ENCODE measurements around the gene FBXO3.
"Not testable (repeated sequence)": the region's sequence is repeated elsewhere in the genome, so short reads cannot be mapped to it uniquely, and the experiment has no call there.

Gene FBXO3

DNA sequence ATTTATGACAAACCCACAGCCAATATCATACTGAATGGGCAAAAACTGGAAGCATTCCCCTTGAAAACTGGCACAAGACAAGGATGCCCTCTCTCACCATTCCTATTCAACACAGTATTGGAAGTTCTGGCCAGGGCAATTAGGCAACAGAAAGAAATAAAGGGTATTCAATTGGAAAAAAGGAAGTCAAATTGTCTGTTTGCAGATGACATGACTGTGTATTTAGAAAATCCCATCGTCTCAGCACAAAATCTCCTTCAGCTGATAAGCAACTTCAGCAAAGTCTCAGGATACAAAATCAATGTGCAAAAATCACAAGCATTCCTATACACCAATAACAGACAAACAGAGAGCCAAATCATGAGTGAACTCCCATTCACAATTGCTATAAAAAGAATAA lies 46.8 kb downstream of the FBXO3 start:
- DNase-seq (ENCODE audit: low spot score), result not testable (repeated sequence)

DNA sequence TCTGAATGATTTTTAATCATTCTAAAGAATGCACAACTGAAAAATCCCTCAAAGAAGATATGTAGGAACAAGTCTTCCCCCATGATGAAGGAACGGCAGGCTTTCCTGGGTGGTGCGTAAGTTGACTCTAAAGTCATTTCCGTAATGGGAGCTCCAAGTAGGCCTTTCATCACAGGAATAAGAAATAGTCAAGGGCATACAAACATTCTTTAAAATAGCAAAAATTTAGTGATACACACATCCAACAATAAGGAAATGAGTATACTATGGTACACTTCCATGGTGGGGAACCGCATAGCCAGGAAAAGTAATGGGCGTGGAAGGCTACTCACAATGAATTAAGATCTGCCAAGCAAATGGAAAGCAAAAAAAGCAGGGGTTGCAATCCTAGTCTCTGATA lies 48.8 kb downstream of the FBXO3 start:
- no peak for DNase-seq (ENCODE audit: low spot score)

DNA sequence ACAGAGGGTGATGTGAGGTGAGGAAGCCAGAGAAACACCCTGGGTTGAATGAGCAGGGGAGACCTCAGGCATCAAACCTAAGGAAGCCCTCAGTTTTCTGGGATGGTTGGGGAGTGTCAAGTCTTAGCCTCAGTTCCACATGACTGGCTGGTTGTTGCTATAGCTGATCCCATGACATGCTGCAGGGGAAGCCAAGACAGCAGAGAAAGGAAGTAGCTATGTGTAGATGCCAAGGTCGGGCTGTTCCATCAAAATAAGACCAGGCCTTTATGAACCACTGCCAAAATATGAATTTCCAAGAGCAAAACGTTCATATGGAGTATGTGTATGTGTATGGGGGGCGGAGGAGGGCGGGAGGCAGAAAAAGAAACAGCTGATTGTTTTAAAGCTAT lies 49.7 kb downstream of the FBXO3 start:
- no peak for DNase-seq (ENCODE audit: low spot score)

DNA sequence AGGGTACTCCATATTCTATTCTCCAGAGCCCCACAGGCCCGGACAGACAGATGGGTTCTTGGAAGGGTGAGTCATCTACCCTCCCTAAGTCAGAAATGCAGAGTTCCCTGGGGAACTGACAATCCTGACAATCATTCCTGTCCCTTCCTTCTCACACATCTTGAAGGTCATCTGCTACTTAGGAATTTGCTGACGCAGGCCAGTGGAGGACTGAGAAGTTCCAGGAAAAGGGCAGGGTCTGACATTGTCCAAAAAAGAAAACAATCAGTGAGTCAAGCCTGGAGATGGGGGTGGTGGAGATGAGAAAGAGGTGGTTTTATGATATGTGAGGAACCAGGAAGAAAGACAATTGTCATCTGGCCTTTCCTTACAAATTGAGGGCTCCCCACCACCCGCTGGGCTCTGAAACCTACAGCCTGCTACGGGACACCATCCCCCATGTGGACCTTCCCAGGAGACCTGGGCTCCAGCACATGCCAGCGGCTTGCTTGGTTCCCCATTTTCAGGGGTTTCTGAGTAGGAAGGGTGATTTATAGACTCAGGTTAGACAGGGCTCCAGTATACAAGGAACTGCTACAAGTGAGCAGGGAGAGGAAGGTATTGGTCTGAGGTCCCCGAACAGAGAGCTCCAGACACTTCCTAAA lies 51.0 kb downstream of the FBXO3 start:
- no peak for DNase-seq (ENCODE audit: low spot score)

DNA sequence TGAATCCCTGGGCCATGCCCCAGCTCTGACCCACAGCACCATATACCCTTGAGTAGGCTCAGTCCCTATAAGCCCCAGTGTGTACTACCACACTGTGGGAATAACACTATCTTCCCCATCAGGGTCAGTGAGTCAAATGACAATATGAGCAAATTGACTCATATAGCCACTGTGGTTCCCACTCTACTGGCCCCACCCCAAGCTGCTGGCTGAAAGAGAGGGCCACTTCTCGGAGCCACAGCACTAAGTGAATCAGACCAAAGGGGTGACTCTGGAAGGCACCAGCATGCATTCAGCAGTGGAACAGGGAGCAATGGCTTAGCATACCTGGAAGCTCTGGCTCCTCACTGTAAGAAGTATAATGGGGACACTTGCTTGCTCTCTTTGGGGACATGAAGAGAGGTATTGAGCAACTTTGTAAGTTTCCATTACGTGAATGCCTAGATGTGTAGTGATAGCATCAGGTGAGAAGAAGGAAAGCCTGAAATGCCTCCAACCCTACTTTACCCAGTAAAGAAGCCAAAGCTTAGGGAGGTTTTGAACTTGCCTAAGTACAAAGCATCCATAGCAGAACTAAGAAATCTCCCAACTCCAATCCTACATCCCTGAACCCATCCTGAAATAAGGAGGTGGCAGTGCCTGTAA lies 51.6 kb downstream of the FBXO3 start:
- no peak for DNase-seq (ENCODE audit: low spot score)

DNA sequence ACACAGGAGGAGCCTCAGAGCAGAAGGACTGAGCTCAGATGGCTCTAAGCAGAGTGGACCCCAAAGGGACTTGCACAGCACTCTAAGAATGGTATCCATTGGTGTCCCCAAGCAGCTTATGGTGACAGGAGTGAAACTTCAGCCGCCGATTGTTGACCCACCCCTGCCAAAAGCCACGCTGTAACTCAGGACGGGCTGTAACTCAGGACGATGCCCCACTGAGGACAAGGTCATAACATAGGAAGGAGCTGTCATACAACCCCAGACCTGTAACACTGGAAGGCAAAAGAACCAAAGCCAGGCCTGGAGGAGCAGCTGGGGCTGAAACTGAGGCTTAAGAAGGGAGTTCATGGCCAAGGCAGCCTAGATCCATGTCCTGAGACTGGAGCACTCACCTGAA lies 52.3 kb downstream of the FBXO3 start:
- no peak for DNase-seq (ENCODE audit: low spot score)

DNA sequence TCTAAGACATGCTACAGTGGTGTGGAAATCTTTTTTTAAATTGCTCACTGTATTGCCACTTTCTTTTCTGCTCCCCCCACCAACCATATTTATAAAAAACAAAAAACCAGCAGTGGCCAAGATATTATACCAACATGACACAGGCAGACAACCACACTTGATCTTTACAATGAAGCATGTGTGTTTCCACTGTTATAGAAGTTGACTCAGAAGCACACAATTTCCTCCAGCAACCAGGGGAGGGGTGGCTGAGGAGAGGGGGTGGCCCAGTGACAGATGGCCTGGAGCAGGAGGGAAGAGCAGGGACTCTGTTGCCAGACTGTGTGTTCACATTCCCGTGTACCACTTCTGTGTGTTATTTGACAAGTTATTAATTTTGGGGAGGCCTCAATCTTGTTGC lies 52.9 kb downstream of the FBXO3 start:
- DNase-seq (ENCODE audit: low spot score), result no peak

DNA sequence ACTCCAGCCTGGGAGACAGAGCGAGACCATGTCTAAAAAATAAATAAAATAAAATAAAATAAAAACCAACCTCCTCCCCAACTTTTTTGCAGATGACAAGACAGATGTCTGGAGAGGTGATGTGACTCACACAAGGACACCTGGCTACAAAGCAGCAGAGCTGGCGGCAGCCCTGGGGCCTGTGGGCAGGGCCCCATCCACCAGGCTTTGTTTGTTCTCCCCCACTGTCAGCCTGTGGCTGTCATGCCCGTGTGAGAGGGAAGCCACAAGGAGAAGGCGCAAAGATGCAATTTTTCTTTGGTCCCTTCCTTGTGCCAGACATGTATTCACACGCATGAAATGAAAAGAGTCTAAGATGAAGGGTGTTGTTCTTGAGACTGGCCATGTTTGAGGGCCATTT lies 54.7 kb downstream of the FBXO3 start:
- no peak for DNase-seq (ENCODE audit: low spot score)

DNA sequence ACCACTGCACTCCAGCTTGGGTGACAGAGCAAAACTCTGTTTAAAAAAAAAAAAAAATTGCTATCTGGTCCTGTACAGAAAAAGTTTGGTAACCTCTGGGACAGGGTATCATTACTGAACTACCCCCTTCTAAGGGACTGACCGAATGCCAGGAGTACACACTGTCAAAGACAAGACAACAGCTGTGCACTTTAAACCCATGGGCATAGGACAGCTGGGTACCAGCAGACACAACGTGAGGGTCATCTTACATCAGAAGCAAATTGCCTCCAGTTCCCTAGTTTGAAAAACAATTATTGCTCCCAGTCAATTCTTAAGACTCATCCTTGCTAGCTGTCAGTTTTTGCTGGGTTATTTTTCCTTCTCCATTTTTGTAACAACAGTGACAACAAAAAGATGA lies 55.9 kb downstream of the FBXO3 start:
- no peak for DNase-seq (ENCODE audit: low spot score)

DNA sequence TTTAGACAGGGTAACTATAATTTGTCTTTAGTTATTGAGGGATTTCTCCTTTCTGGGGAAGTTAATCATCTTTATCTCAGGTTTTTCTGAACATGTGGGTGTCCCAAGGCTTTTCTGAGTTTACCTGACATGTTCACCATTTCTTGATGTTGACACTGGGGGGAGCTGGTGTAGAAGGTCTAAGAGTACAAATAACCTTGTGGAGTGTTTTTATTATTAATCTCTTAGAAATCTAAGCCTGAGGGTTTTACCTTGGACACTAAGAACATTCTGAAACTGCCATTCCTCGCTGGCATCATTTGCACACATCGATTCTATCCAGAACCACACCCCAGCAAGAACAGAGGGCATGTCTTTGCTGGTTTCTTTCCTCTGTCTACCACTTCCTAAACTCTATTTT lies 58.1 kb downstream of the FBXO3 start:
- DNase-seq (ENCODE audit: low spot score), result no peak

DNA sequence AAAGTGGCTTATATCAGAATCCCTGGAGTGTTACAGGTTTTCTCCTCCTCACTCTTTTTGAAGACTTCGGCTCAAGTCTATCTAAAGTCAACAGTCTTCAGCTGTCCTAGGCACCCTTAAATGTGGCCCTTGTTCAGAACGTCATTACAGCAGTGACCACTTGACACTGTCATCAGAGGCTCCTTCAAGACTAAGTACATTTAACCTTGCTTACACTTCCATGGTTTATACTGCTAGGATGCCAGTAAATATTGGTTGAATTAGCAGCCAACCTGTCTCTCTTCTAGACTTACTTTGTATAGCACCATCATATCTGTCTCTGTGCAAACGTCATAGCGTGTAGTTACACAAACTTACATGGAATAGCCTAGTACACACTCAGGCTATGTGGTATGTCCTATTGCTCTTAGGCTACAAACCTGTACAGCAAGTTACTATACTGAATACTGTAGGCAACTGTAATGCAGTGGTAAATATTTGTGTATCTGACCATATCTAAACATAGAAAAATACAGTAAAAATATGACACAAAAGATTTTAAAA lies 60.4 kb downstream of the FBXO3 start:
- no peak for DNase-seq (ENCODE audit: low spot score)

DNA sequence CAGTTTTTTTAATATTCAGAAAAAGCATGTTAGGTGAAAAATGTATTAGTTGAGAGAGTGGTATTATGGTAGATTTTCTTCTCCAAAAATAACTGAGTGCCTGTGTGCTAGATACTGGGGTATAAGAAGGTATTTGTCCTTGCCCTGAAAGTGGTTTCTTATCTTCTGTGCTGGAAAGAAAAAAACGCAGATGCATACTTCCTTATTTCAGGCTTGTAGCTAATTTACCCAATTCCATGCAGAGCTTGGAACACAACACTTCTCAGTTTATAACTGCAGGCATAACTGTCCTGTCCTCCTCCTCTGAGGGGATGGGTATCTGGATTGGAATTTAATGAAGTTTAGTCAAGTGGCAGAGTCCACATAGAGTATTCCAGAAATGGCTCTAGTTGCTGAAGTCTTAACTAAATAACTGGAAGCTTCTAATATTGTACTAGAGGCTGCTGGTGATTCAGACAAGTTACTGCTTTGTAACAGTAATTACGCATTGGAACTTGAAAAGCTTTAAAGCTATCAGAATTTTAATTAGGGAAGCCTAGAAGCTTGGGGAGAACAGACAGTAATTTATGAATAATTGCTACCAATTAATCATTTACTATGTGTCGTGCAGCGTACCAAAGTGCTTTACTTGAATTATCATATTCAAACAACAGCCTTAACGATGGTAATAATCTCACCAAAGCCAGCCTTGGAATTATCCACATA lies 61.0 kb downstream of the FBXO3 start:
- DNase-seq (ENCODE audit: low spot score), result no peak

DNA sequence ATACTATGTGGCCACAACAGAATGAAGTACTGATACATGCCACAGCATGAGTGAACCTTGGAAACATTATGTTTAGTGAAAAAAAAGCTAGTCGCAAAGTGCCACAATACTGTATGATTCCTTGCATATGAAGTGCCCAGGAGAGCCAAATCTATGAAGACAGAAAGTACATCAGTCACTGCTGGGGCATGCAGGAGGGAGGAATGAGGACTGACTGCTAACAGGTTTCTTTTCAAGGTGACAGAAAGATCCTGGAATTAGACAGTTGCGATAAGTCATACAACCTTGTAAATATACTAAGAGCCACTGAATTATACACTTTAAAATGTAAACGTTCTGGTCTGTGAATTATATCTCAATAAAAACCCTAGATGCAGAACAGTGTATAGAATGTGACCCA lies 61.9 kb downstream of the FBXO3 start:
- DNase-seq (ENCODE audit: low spot score), result no peak

DNA sequence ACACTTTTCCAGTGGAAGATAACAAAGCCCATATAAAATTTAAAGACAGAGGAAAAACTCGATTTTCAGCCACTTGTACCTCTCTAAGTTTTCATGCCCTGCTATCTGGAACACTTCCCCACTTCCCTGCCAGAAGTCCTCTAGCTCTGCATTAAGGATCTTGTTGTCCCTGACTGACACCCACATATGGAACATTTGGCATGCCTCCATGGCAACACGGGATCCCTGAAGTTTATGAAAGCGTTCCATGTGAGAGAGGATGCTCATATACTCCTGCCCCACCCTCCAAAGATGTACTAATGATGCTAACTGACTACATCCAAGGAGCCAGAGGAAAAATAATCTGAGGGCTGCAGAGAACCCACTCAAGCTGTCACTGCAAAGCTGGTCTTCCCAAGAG lies 64.9 kb downstream of the FBXO3 start:
- DNase-seq (ENCODE audit: low spot score), result no peak

DNA sequence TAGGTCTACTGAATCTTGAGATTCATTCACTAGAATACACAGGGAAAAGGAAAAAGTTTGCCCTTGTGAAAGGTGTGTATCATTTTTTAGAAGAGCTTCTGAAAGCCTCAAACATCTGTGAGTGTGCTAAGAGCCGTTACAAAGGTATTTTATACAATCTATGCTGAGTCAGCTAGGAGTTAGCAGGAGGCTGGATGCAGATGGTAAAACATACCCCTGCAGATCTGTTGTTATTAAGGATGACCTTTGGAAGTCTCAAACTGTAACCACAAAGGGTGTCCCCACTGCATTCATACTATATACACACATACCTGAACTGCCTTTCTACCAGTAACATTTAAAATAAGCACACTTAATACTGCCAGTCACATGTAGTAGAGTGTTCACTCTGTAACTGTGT lies 65.3 kb downstream of the FBXO3 start:
- DNase-seq (ENCODE audit: low spot score), result no peak

DNA sequence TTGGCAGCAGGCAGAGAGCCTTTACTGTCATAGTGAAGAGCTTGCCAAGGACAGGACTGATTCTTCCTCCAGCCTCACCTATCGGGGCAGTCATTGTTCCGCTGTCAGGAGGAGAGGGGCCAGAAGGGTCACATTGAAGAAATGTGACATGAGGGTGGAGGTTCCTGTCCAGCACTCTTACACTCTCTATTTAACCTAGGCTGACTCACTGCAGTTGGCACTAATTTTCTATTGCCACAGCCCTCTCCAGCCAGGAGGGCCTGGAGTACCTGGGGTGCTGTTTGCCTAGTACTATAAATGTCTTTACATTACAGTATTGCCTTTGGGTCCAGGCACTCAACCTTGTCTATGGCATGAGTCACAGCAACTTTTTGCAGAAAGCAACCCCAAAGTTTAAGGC lies 66.5 kb downstream of the FBXO3 start:
- DNase-seq (ENCODE audit: low spot score), result not testable (repeated sequence)

DNA sequence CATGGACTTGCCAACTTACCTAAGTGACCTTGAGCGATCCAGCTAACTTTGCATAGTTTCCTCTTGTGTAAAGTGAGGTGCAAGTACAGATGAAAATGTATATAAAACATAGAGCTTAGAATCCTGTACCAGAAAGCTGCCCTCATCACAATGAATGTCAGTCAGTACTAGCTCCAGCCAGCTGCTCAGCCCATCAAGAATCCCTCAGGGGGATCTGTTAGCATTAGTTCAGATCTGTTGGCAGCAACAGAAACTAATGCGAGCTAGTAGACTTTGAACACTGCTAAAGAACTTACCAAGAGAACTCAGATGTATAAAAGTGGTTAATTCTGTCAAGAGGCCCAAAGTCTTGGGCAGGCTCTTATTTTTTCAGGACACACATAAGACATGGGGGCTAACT lies 67.4 kb downstream of the FBXO3 start:
- no peak for DNase-seq (ENCODE audit: low spot score)

DNA sequence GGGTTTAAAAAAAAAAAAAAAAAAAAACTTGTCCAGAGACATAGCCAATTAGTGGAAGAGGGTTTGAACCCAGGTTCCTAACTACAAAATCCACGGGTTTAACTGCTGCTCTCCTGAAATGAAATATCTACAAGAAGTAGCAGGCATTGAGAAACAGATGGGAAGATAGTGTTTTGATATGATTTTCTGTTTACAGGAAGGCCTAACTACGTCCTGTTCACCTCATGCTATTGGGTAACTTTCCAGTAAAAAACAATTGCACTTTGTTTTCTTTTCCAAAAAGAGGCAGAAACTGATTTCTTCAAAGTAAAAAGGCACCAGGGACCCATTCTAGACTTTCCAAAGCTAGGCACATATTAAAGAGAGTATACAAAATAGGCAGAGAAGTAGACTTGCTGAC lies 67.8 kb downstream of the FBXO3 start:
- DNase-seq (ENCODE audit: low spot score), result no peak

DNA sequence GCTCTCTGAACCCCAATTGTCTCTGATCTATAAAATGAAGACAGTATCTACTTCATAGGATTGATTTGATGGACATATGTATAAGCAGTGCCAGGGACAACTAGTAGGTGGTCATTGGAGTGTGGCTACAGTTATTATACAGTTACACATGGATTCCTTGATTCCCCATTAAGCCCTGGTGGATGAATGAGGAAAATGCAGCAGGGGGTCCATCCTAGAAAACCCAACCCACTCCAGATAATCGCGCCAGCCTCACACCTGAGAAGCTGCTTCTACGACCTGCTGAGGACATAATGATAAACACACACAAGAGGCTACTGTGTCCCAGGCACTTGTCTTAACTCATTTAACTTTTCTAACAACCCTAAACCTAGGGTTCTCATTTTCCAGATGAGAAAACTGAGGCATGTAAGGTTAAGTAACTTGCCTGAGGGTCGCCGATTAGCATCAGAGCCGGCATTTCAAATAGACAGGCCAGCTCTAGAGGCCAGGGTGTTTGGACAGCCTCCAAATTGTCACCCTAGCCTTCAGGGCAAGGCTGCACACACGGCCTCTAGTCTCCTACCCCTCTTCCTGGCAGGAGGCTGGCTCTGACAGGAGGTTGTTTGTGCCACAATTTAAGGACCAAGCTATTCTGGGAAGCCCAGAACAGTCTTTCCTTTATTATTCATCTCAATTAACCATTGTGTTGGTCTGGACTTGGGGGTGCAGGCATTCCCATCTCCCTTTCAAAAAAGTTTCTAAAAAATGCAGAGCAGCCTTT lies 69.9 kb downstream of the FBXO3 start:
- no peak for DNase-seq (ENCODE audit: low spot score)

DNA sequence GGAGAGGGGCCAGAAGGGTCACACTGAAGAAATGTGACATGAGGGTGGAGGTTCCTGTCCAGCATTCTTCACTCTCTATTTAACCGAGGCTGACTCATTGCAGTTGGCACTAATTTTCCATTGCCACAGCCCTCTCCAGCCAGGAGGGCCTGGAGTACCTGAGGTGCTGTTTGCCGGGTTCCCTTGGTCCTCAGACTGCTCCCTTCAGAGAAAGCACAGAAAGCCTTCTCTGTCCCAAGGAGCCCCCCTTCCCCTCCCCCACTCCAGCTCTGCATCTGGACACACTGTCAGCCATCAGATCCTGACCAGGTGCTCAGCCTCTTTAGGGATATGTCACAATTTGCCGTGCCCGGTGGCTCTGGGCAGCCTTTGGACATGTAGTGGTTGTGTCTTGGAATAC lies 70.5 kb downstream of the FBXO3 start:
- no peak for DNase-seq (ENCODE audit: low spot score)

DNA sequence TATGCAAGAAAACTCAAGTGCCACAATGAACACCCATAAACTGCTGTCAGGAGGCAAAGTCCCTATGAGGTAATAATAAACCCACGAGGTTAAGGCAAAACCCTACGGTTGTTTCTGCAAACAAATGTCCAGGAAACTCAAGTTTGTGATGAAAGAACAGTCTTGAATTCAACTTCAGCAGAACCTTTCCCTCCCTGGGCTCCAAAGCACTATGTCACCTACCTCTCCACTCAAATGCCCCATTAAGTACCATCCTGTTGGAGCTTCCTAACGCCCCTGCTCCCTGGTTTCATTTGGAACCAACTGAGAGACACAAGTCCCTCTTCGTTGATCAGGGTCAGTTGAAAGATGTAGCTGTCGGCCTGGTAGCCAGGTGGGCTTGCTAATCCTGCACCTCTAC lies 71.1 kb downstream of the FBXO3 start:
- DNase-seq (ENCODE audit: low spot score), result no peak
